Small intestine (tissue), 7 donors: ENCODE data around the gene SLCO3A1. TPM values are rescaled to one million over a fixed set of nuclear protein-coding genes. Genes with fewer than 3 reads are reported as not detected.

ENCODE experiments used
- DNase-seq, 2 donors: peaks; one replicate each; pipeline versions ENCODE4 v3.0.0 to v3.0.0-alpha.2; 2013
- FAIRE-seq: peaks from 2 replicates; lab custom pipeline; 2012; peaks lifted over from hg19 to GRCh38; lab: Jason Lieb, UNC
- H3K27ac ChIP-seq, 3 donors: one replicate each; pipeline ENCODE4 v1.5.1; 2013; ENCODE audit warnings: low read length in 2 of 3, mild to moderate bottlenecking in 2 of 3, control low read depth in 1 of 3, inconsistent platforms in 1 of 3, low read depth in 1 of 3, moderate library complexity in 1 of 3
- H3K27me3 ChIP-seq, 3 donors: one replicate each; pipeline ENCODE4 v1.6.1; 2013; ENCODE audit warnings: low read length in 3 of 3, inconsistent platforms in 1 of 3; ENCODE audit not compliant: control insufficient read depth in 3 of 3, insufficient read depth in 3 of 3
- H3K36me3 ChIP-seq, 3 donors: one replicate each; pipeline ENCODE4 v1.6.1; 2013; ENCODE audit warnings: low read length in 3 of 3, inconsistent platforms in 1 of 3, low read depth in 1 of 3, mild to moderate bottlenecking in 1 of 3, moderate library complexity in 1 of 3; ENCODE audit not compliant: control insufficient read depth in 3 of 3, insufficient read depth in 2 of 3
- H3K4me1 ChIP-seq, 3 donors: one replicate each; pipeline ENCODE4 v1.6.1; 2013; ENCODE audit warnings: low read length in 2 of 3, inconsistent platforms in 1 of 3, low read depth in 1 of 3, mild to moderate bottlenecking in 1 of 3, moderate library complexity in 1 of 3; ENCODE audit not compliant: control insufficient read depth in 3 of 3, insufficient read depth in 2 of 3
- H3K4me3 ChIP-seq, 3 donors: one replicate each; pipeline ENCODE4 v1.5.1; 2013; ENCODE audit warnings: low read length in 3 of 3, control low read depth in 1 of 3, inconsistent platforms in 1 of 3, low read depth in 1 of 3, mild to moderate bottlenecking in 1 of 3, moderate library complexity in 1 of 3
- H3K9me3 ChIP-seq, 2 donors: one replicate each; pipeline ENCODE4 v1.6.1; 2013; ENCODE audit warnings: low read depth in 1 of 2, low read length in 1 of 2; ENCODE audit not compliant: control insufficient read depth in 2 of 2, insufficient read depth in 1 of 2
- WGBS, 3 donors: extraction: QIAGEN DNeasy Blood & Tissue Kit; methylation state at CpG; one replicate each; pipeline ENCODE4 v1.1.7; 2013; 5-methylcytosine and 5-hydroxymethylcytosine counted together
- polyA plus RNA-seq, 4 donors: library from polyadenylated mRNA; stranded (reverse) in 3 of 4; unstranded in 1 of 4; fragments of 200-250 nt in 3 of 4; fragments of 120-200 nt in 1 of 4; gene quantifications; one replicate each; pipeline versions ENCODE4 v1.2.1 to v1.2.3, GENCODE V29; 2013
- donor health status: healthy with polysubstance abuse.
- donor health status: control.
- donor health status: control.
- donor health status: Bipolar disorder and iron deficiency.
- donor health status: healthy.

SLCO3A1 gene
- polyA plus RNA-seq, 4 donors: 0.89 to 4.4 (median 2.6) TPM

- H3K27me3 ChIP-seq: no peaks in the 10 kb centered on the region
- no peak overlapping the region for H3K4me3 ChIP-seq
- DNase-seq (no peak), FAIRE-seq (no peak)
- H3K9me3 ChIP-seq: no peaks in the 10 kb centered on the region
- no peaks in the 10 kb centered on the region for H3K4me1 ChIP-seq
- H3K27ac ChIP-seq: no peak overlapping the region
- H3K36me3 ChIP-seq: no peaks in the 10 kb centered on the region
- 42 to 76% (median 56%) methylated on average over 3 of the region's 3 CpGs for WGBS, 3 donors
Measured at GRCh38 chr15:92043283-92043682, 189.8 kb downstream of the SLCO3A1 start.

- Histone ChIP-seq H3K4me1 (no peaks in the 10 kb centered on the region), H3K36me3 (no peaks in the 10 kb centered on the region), H3K9me3 (no peaks in the 10 kb centered on the region), H3K4me3 (no peak overlapping the region), H3K27ac (no peak overlapping the region), H3K27me3 (no peaks in the 10 kb centered on the region)
- 82 to 88% (median 84%) methylated on average over 10 of the region's 10 CpGs for WGBS, 3 donors
- FAIRE-seq (no peak), DNase-seq (no peak)
Measured at GRCh38 chr15:92044203-92044909, 190.8 kb downstream of the SLCO3A1 start.

- H3K9me3 ChIP-seq: no peaks in the 10 kb centered on the region
- FAIRE-seq (no peak), DNase-seq (no peak)
- H3K4me1 ChIP-seq: no peaks in the 10 kb centered on the region
- H3K27me3 ChIP-seq: no peaks in the 10 kb centered on the region
- no peak overlapping the region for H3K4me3 ChIP-seq
- 94 to 96% (median 95%) methylated on average over 4 of the region's 4 CpGs for WGBS, 3 donors
- H3K36me3 ChIP-seq: no peaks in the 10 kb centered on the region
- no peak overlapping the region for H3K27ac ChIP-seq
Measured at GRCh38 chr15:92047900-92048299, 194.4 kb downstream of the SLCO3A1 start.

- H3K4me1 ChIP-seq: no peaks in the 10 kb centered on the region
- 89 to 92% (median 89%) methylated on average over 7 of the region's 7 CpGs for WGBS, 3 donors
- H3K36me3 ChIP-seq: no peaks in the 10 kb centered on the region
- no peak for FAIRE-seq
- no peak overlapping the region for H3K4me3 ChIP-seq
- DNase-seq: no peak
- no peak overlapping the region for H3K27ac ChIP-seq
- H3K9me3 ChIP-seq: no peaks in the 10 kb centered on the region
- no peaks in the 10 kb centered on the region for H3K27me3 ChIP-seq
Measured at GRCh38 chr15:92048739-92049138, 195.2 kb downstream of the SLCO3A1 start.

GRCh38 chr15:92049290-92049989, 195.9 kb downstream of the SLCO3A1 start:
- FAIRE-seq: no peak
- H3K36me3 ChIP-seq: no peaks in the 10 kb centered on the region

GRCh38 chr15:92050220-92050898, 196.9 kb downstream of the SLCO3A1 start:
- no peak for DNase-seq
- Histone ChIP-seq H3K27me3 (no peaks in the 10 kb centered on the region), H3K36me3 (no peaks in the 10 kb centered on the region), H3K4me3 (no peak overlapping the region), H3K27ac (no peak overlapping the region), H3K4me1 (no peaks in the 10 kb centered on the region), H3K9me3 (no peaks in the 10 kb centered on the region)
- FAIRE-seq: no peak
- 77 to 82% (median 81%) methylated on average over 9 of the region's 9 CpGs for WGBS, 3 donors

More at GRCh38 chr15:92049290-92049989, 195.9 kb downstream of the SLCO3A1 start:
- Histone ChIP-seq H3K4me3 (no peak overlapping the region), H3K9me3 (no peaks in the 10 kb centered on the region), H3K27me3 (no peaks in the 10 kb centered on the region), H3K27ac (no peak overlapping the region), H3K4me1 (no peaks in the 10 kb centered on the region)
- DNase-seq: no peak
- 75 to 79% (median 76%) methylated on average over 10 of the region's 10 CpGs for WGBS, 3 donors

- no peak overlapping the region for H3K27ac ChIP-seq
- H3K27me3 ChIP-seq: no peaks in the 10 kb centered on the region
- DNase-seq (no peak), FAIRE-seq (no peak)
- H3K4me3 ChIP-seq: no peak overlapping the region
- H3K9me3 ChIP-seq: no peaks in the 10 kb centered on the region
- 81 to 86% (median 86%) methylated on average over 8 of the region's 8 CpGs for WGBS, 3 donors
- H3K36me3 ChIP-seq: no peaks in the 10 kb centered on the region
- H3K4me1 ChIP-seq: no peaks in the 10 kb centered on the region
Measured at GRCh38 chr15:92051716-92052115, 198.2 kb downstream of the SLCO3A1 start.

GRCh38 chr15:92053753-92054316, 200.3 kb downstream of the SLCO3A1 start:
- Histone ChIP-seq H3K4me3 (no peak overlapping the region), H3K27ac (no peak overlapping the region), H3K36me3 (no peaks in the 10 kb centered on the region), H3K9me3 (no peaks in the 10 kb centered on the region), H3K4me1 (no peaks in the 10 kb centered on the region), H3K27me3 (no peaks in the 10 kb centered on the region)
- FAIRE-seq: no peak
- WGBS, 3 donors: 40 to 69% (median 65%) methylated on average over 5 of the region's 5 CpGs
- DNase-seq: no peak
